Vagina (tissue), 2 donors: ENCODE data around the gene IQGAP1.

Source experiments
- CTCF ChIP-seq, 3 experiments: fragments of 450-650 bp in 2 of 3; fragments of 200-600 bp in 1 of 3; sonication (generic) in 1 of 3; IDR thresholded peaks; one replicate each; pipeline ENCODE4 v1.5.1; 2017 to 2019; ENCODE audit warnings: antibody characterized with exemption in 3 of 3, mild to moderate bottlenecking in 2 of 3, moderate library complexity in 2 of 3
- POLR2AphosphoS5 ChIP-seq, 2 donors: sonication (generic); formaldehyde crosslinking; IDR thresholded peaks; one replicate each; pipeline ENCODE4 v1.9.0; 2017; ENCODE audit warnings: antibody characterized with exemption in 2 of 2, mild to moderate bottlenecking in 2 of 2, low read depth in 1 of 2; ENCODE audit not compliant: insufficient read depth in 1 of 2

- no peak for TF ChIP-seq CTCF (IDR thresholded peaks at IDR 0.05)
- TF ChIP-seq POLR2AphosphoS5 (IDR thresholded peaks at IDR 0.05; ENCODE audit: insufficient read depth in 1 of 2, low read depth in 1 of 2): no peak
Measured at GRCh38 chr15:90379263-90379662, 8.8 kb upstream of the IQGAP1 start.
